Panc1 (cell line): ENCODE results near the gene C4orf50. TPM values are rescaled to one million over a fixed set of nuclear protein-coding genes. Genes with fewer than 3 reads are reported as not detected.
A peak's percentile ranks its signal among the peaks of the same experiment; 100 is the strongest.

ENCODE experiments used
- ATAC-seq: fragments of 200-7000 bp; cut with Tn5 transposase; 2 replicates; pipeline ENCODE4 v1.9.1; 2020; ENCODE audit warnings: mild to moderate bottlenecking, moderate library complexity
- BruUV-seq: library from RNA; stranded (reverse); fragments of 400-500 nt; replicated peaks from 2 replicates; lab custom pipeline; 2021; lab: Mats Ljungman, UMichigan
- CTCF ChIA-PET: fragments of 300-600 bp; sonication (Branson Sonifier 250); formaldehyde crosslinking; loops from one replicate; lab custom pipeline; 2022; ENCODE audit warnings: antibody characterized with exemption; lab: Charles Lee
- POLR2A ChIA-PET: fragments of 300-600 bp; sonication (Branson Sonifier 250); formaldehyde crosslinking; loops from one replicate; lab custom pipeline; 2022; ENCODE audit warnings: antibody characterized with exemption; lab: Charles Lee
- DNase-seq: peaks from one replicate; pipeline ENCODE4 v3.0.0-alpha.2; 2010; ENCODE audit warnings: low read depth, low spot score
- H3K27ac ChIP-seq: 2 replicates; pipeline ENCODE4 v1.5.1; 2011; ENCODE audit warnings: mild to moderate bottlenecking, low read length, inconsistent platforms
- H3K27me3 ChIP-seq: fragments of 200-500 bp; sonication (Bioruptor generic); 2 replicates; pipeline ENCODE4 v1.6.0; 2014; ENCODE audit warnings: low read length, inconsistent platforms; ENCODE audit not compliant: control insufficient read depth, insufficient read depth
- H3K36me3 ChIP-seq: fragments of 200-500 bp; sonication (Bioruptor generic); 2 replicates; pipeline ENCODE4 v1.5.1; 2014; ENCODE audit warnings: inconsistent platforms, mild to moderate bottlenecking, low read length, moderate library complexity; ENCODE audit not compliant: control insufficient read depth, insufficient read depth
- H3K4me1 ChIP-seq: 2 replicates; pipeline ENCODE4 v1.5.1; 2011; ENCODE audit warnings: inconsistent platforms, mild to moderate bottlenecking, low read length, moderate library complexity; ENCODE audit not compliant: control insufficient read depth, insufficient read depth
- H3K4me3 ChIP-seq, 2 experiments: 2 replicates each; pipeline ENCODE4 v1.5.1; 2011 to 2012; ENCODE audit warnings: low read depth in 2 of 2, low read length in 2 of 2, mild to moderate bottlenecking in 2 of 2, inconsistent platforms in 1 of 2, moderate library complexity in 1 of 2
- H3K9me3 ChIP-seq: fragments of 200-500 bp; sonication (Bioruptor generic); 2 replicates; pipeline ENCODE4 v1.5.1; 2014; ENCODE audit warnings: low read depth, mild to moderate bottlenecking, inconsistent platforms, low read length, moderate library complexity; ENCODE audit not compliant: control insufficient read depth, insufficient read depth
- CTCF ChIP-seq: fragments of 450-650 bp; IDR thresholded peaks from 2 replicates; pipeline ENCODE4 v1.5.1; 2017; ENCODE audit warnings: mild to moderate bottlenecking
- POLR2AphosphoS5 ChIP-seq: IDR thresholded peaks from 2 replicates; pipeline ENCODE4 v1.6.1; 2012; ENCODE audit warnings: mild to moderate bottlenecking, low read depth, low read length, moderate library complexity
- REST ChIP-seq, 2 experiments: IDR thresholded peaks; 2 replicates each; pipeline ENCODE4 v1.6.1; 2011 to 2012; ENCODE audit warnings: low read depth in 2 of 2, control low read depth in 1 of 2, low read length in 1 of 2, mild to moderate bottlenecking in 1 of 2, moderate library complexity in 1 of 2; ENCODE audit not compliant: insufficient read depth in 1 of 2
- SIN3A ChIP-seq: IDR thresholded peaks from 2 replicates; pipeline ENCODE4 v1.6.1; 2012; ENCODE audit warnings: low read depth, mild to moderate bottlenecking, low read length, moderate library complexity, borderline replicate concordance; ENCODE audit not compliant: insufficient read depth
- TCF7L2 ChIP-seq: IDR thresholded peaks from 2 replicates; pipeline ENCODE4 v1.6.1; 2011; ENCODE audit warnings: mild to moderate bottlenecking, low read depth, low read length, inconsistent platforms
- in situ Hi-C: cut with HindIII; loops from 2 replicates; pipeline ENCODE4 v1.10.0; 2016; ENCODE audit warnings: low sequenced_read_pairs, low pct_unique_long_range_greater_than_20kb
- intact Hi-C: fragments of 100-400 bp; cut with micrococcal nuclease; formaldehyde crosslinking; loops from one replicate; pipeline ENCODE4 v1.10.0; 2022; ENCODE audit not compliant: unreplicated experiment
- total RNA-seq: library from RNA; stranded (reverse); gene quantifications from one replicate; pipeline ENCODE4 v1.2.1, GENCODE V29; 2021; ENCODE audit not compliant: unreplicated experiment

The C4orf50 gene
- total RNA-seq, 1 experiment from 2014 or later, result under 0.01 TPM

GRCh38 chr4:5957076-5957475 is 61.2 kb downstream of the C4orf50 start:
- ChIA-PET POLR2A (no interaction called here), CTCF (no interaction called here)
- no peak for DNase-seq
- no peaks in the 10 kb centered on the region; the same call in 1 of the 2 replicates for H3K27me3 ChIP-seq
- ATAC-seq, result no peak
- H3K36me3 ChIP-seq, result no peaks in the 10 kb centered on the region
- H3K9me3 ChIP-seq, result no peaks in the 10 kb centered on the region
- intact Hi-C loops (no loop called here), in situ Hi-C loops (no loop called here)
- H3K27ac ChIP-seq, result no peak overlapping the region
- BruUV-seq, result no TSS peak
- no peak overlapping the region for H3K4me3 ChIP-seq
- TF ChIP-seq REST (IDR thresholded peaks at IDR 0.05; ENCODE audit: insufficient read depth in 1 of 2, low read depth in 2 of 2, low read length in 1 of 2), result no peak
- no peak for TF ChIP-seq CTCF
- TF ChIP-seq POLR2AphosphoS5, result no peak
- no peak for TF ChIP-seq SIN3A
- no peak for TF ChIP-seq TCF7L2
- H3K4me1 ChIP-seq, result no peaks in the 10 kb centered on the region; the same call in 1 of the 2 replicates

GRCh38 chr4:5956285-5957021 is 61.8 kb downstream of the C4orf50 start:
- DNase-seq (no peak), ATAC-seq (peak; percentile 45; the same call in 1 of the 2 replicates)
- in situ Hi-C loops (no loop called here), intact Hi-C loops (no loop called here)
- POLR2A ChIA-PET, result no interaction called here
- no TSS peak for BruUV-seq
- H3K36me3 ChIP-seq, result no peaks in the 10 kb centered on the region
- no peaks in the 10 kb centered on the region for H3K9me3 ChIP-seq
- no peak overlapping the region for H3K4me3 ChIP-seq
- TF ChIP-seq TCF7L2 (no peak), CTCF (no peak)
- CTCF ChIA-PET, result interaction anchor here (0.7 kb wide), 1 partner anchor 375 kb away, joined by 3 read pairs; no protein-coding TSS in a partner anchor
- H3K27ac ChIP-seq, result no peak overlapping the region
- no peaks in the 10 kb centered on the region; the same call in 1 of the 2 replicates for H3K27me3 ChIP-seq
- H3K4me1 ChIP-seq, result no peaks in the 10 kb centered on the region; the same call in 1 of the 2 replicates
